Measurements from ENCODE around the gene CHD2. TPM values are rescaled to one million over a fixed set of nuclear protein-coding genes. Genes with fewer than 3 reads are reported as not detected.
A peak's percentile ranks its signal among the peaks of the same experiment; 100 is the strongest.
"Not testable (repeated sequence)": the region's sequence is repeated elsewhere in the genome, so short reads cannot be mapped to it uniquely, and the experiment has no call there.

Gene CHD2
- polyA plus RNA-seq, 4 donors, result 29.2 to 75.5 (median 32.2) TPM

GRCh38 chr15:93060336-93061248, 160.5 kb downstream of the CHD2 start:
- Histone ChIP-seq H3K36me3 (ENCODE audit: control insufficient read depth in 3 of 3, insufficient read depth in 2 of 3, low read depth in 1 of 3, low read length in 3 of 3) (peaks cover 0 to 5% (median 0%) of the 10 kb centered on the region in 3 donors), H3K4me3 (ENCODE audit: low read depth in 1 of 3, low read length in 3 of 3) (no peak overlapping the region), H3K9me3 (ENCODE audit: control insufficient read depth in 2 of 2, insufficient read depth in 1 of 2, low read depth in 1 of 2, low read length in 1 of 2) (no peaks in the 10 kb centered on the region), H3K27me3 (ENCODE audit: control insufficient read depth in 3 of 3, insufficient read depth in 3 of 3, low read length in 3 of 3) (peaks cover 0 to 7% (median 0%) of the 10 kb centered on the region in 3 donors), H3K27ac (ENCODE audit: low read depth in 1 of 3, low read length in 2 of 3) (no peak overlapping the region), H3K4me1 (ENCODE audit: control insufficient read depth in 3 of 3, insufficient read depth in 2 of 3, low read depth in 1 of 3, low read length in 2 of 3) (peaks cover 0 to 7% (median 2%) of the 10 kb centered on the region in 3 donors)
- FAIRE-seq, result no peak
- DNase-seq, result no peak
- 83 to 87% (median 83%) methylated on average over 19 of the region's 19 CpGs for WGBS, 3 donors

DNA sequence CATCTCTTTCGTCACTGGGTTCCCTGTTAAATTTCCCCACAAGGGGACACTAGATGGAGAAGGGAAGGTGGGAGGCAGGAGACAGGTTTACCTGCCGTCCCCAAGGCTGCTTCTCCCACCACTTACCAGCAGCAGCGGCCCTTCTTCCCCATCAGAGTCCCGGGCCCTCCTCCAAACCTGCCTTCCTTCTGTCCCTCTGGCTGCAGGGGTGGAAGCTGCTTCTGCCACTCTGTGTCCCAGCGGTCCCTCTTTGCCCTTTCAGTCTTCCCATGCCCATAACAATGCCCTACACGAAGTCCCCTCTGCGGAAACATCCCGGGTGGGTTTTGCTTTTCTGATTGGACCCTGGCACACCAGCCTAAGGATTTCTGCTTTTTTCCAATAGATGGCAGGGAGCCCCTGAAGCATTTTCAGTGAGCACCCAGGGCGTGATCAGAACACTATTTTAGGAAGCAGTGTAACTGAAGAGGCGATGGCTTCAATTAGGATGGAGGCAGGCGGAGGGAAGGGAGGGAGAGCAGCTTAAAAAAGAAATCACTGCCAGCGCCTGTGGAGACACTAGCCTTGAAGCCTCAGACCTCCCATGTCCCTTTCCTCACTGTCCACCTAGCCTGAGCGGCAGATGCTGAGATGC, 162.6 kb downstream of the CHD2 start:
- H3K27me3 ChIP-seq (ENCODE audit: control insufficient read depth in 3 of 3, insufficient read depth in 3 of 3, low read length in 3 of 3); DNase-seq; H3K36me3 ChIP-seq (ENCODE audit: control insufficient read depth in 3 of 3, insufficient read depth in 2 of 3, low read depth in 1 of 3, low read length in 3 of 3); H3K27ac ChIP-seq (ENCODE audit: low read depth in 1 of 3, low read length in 2 of 3); FAIRE-seq; H3K4me1 ChIP-seq (ENCODE audit: control insufficient read depth in 3 of 3, insufficient read depth in 2 of 3, low read depth in 1 of 3, low read length in 2 of 3); H3K4me3 ChIP-seq (ENCODE audit: low read depth in 1 of 3, low read length in 3 of 3); H3K9me3 ChIP-seq (ENCODE audit: control insufficient read depth in 2 of 2, insufficient read depth in 1 of 2, low read depth in 1 of 2, low read length in 1 of 2): not testable (repeated sequence)
- WGBS, 3 donors, result 60 to 69% (median 62%) methylated on average over 10 to 11 of the region's 13 CpGs

- no peak overlapping the region for H3K27ac ChIP-seq (ENCODE audit: low read depth in 1 of 3, low read length in 2 of 3)
- FAIRE-seq, result no peak
- 13 to 48% (median 35%) methylated on average over 6 to 8 of the region's 8 CpGs for WGBS, 3 donors
Measured at GRCh38 chr15:93063262-93063671, 163.1 kb downstream of the CHD2 start.

GRCh38 chr15:93063796-93064690, 163.9 kb downstream of the CHD2 start:
- H3K4me1 ChIP-seq (ENCODE audit: control insufficient read depth in 3 of 3, insufficient read depth in 2 of 3, low read depth in 1 of 3, low read length in 2 of 3), result peaks cover 0 to 7% (median 2%) of the 10 kb centered on the region in 3 donors
- FAIRE-seq, result no peak
- H3K27ac ChIP-seq (ENCODE audit: low read depth in 1 of 3, low read length in 2 of 3), result no peak overlapping the region
- 59 to 68% (median 60%) methylated on average over 23 of the region's 23 CpGs for WGBS, 3 donors
- DNase-seq, result no peak
- peaks cover 0 to 7% (median 0%) of the 10 kb centered on the region in 3 donors for H3K27me3 ChIP-seq (ENCODE audit: control insufficient read depth in 3 of 3, insufficient read depth in 3 of 3, low read length in 3 of 3)
- no peak overlapping the region for H3K4me3 ChIP-seq (ENCODE audit: low read depth in 1 of 3, low read length in 3 of 3)
- H3K36me3 ChIP-seq (ENCODE audit: control insufficient read depth in 3 of 3, insufficient read depth in 2 of 3, low read depth in 1 of 3, low read length in 3 of 3), result peaks cover 0 to 5% (median 0%) of the 10 kb centered on the region in 3 donors
- H3K9me3 ChIP-seq (ENCODE audit: control insufficient read depth in 2 of 2, insufficient read depth in 1 of 2, low read depth in 1 of 2, low read length in 1 of 2), result no peaks in the 10 kb centered on the region

More at GRCh38 chr15:93063262-93063671, 163.1 kb downstream of the CHD2 start:
- H3K9me3 ChIP-seq (ENCODE audit: control insufficient read depth in 2 of 2, insufficient read depth in 1 of 2, low read depth in 1 of 2, low read length in 1 of 2), result no peaks in the 10 kb centered on the region
- peaks cover 0 to 7% (median 2%) of the 10 kb centered on the region in 3 donors for H3K4me1 ChIP-seq (ENCODE audit: control insufficient read depth in 3 of 3, insufficient read depth in 2 of 3, low read depth in 1 of 3, low read length in 2 of 3)
- peak in 1 of 2 donors; percentile 12 for DNase-seq
- no peak overlapping the region for H3K4me3 ChIP-seq (ENCODE audit: low read depth in 1 of 3, low read length in 3 of 3)
- peaks cover 0 to 7% (median 0%) of the 10 kb centered on the region in 3 donors for H3K27me3 ChIP-seq (ENCODE audit: control insufficient read depth in 3 of 3, insufficient read depth in 3 of 3, low read length in 3 of 3)
- H3K36me3 ChIP-seq (ENCODE audit: control insufficient read depth in 3 of 3, insufficient read depth in 2 of 3, low read depth in 1 of 3, low read length in 3 of 3), result peaks cover 0 to 5% (median 0%) of the 10 kb centered on the region in 3 donors

DNA sequence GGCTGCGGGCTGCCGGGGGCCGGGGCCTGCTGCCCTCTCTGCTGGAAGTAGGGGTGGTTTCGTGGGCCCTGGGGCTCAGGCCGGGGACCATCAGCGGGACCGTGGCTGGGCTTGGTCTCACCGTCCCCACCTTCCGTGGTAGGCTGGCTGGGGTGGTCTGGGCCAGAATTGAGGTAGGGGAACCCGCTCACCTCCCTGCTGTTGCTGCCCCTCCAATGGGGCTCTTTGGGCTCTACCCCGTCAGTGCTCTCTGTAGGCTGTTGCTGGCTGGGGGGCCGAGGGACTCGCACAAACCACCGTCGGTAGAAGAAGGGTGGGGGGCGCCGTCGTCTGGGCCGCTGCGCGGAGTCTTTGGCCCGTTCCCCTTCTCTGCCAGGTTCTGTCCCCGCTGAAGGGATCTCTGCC, 165.5 kb downstream of the CHD2 start:
- H3K27ac ChIP-seq (ENCODE audit: low read depth in 1 of 3, low read length in 2 of 3), result no peak overlapping the region
- H3K4me3 ChIP-seq (ENCODE audit: low read depth in 1 of 3, low read length in 3 of 3), result no peak overlapping the region
- DNase-seq, result no peak
- 90 to 96% (median 91%) methylated on average over 23 of the region's 23 CpGs for WGBS, 3 donors
- H3K4me1 ChIP-seq (ENCODE audit: control insufficient read depth in 3 of 3, insufficient read depth in 2 of 3, low read depth in 1 of 3, low read length in 2 of 3), result peaks cover 0 to 7% (median 2%) of the 10 kb centered on the region in 3 donors
- H3K27me3 ChIP-seq (ENCODE audit: control insufficient read depth in 3 of 3, insufficient read depth in 3 of 3, low read length in 3 of 3), result peaks cover 0 to 12% (median 3%) of the 10 kb centered on the region in 3 donors
- FAIRE-seq, result no peak
- H3K36me3 ChIP-seq (ENCODE audit: control insufficient read depth in 3 of 3, insufficient read depth in 2 of 3, low read depth in 1 of 3, low read length in 3 of 3), result peaks cover 0 to 5% (median 0%) of the 10 kb centered on the region in 3 donors
- H3K9me3 ChIP-seq (ENCODE audit: control insufficient read depth in 2 of 2, insufficient read depth in 1 of 2, low read depth in 1 of 2, low read length in 1 of 2), result no peaks in the 10 kb centered on the region

DNA sequence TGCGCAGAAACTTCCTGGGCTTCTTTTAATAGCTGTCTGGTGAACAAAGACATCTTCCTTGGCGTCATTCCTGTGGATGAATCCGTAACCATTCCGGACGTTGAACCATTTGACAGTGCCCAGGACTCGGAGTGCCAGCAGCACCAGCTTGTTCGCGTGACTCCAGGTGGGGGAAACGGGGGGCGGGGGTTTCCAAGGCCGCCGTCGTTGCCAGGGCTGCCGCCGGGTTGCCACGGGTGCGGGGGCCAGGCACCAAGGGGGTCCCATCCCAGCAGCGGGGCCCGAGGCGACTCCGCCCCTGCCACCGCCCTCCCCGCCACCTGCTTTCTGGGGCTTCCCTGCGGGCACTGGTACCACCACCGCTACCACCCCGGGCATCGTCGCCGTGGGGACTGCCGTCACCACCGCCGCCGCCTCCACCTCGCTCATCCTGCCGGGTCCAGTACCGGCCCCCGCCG, 166.1 kb downstream of the CHD2 start:
- DNase-seq (no peak), FAIRE-seq (no peak)
- Histone ChIP-seq H3K27me3 (ENCODE audit: control insufficient read depth in 3 of 3, insufficient read depth in 3 of 3, low read length in 3 of 3) (peaks cover 0 to 18% (median 4%) of the 10 kb centered on the region in 3 donors), H3K4me1 (ENCODE audit: control insufficient read depth in 3 of 3, insufficient read depth in 2 of 3, low read depth in 1 of 3, low read length in 2 of 3) (peaks cover 0 to 2% (median 0%) of the 10 kb centered on the region in 3 donors), H3K4me3 (ENCODE audit: low read depth in 1 of 3, low read length in 3 of 3) (no peak overlapping the region), H3K36me3 (ENCODE audit: control insufficient read depth in 3 of 3, insufficient read depth in 2 of 3, low read depth in 1 of 3, low read length in 3 of 3) (peaks cover 0 to 5% (median 0%) of the 10 kb centered on the region in 3 donors), H3K27ac (ENCODE audit: low read depth in 1 of 3, low read length in 2 of 3) (no peak overlapping the region), H3K9me3 (ENCODE audit: control insufficient read depth in 2 of 2, insufficient read depth in 1 of 2, low read depth in 1 of 2, low read length in 1 of 2) (no peaks in the 10 kb centered on the region)
- 92 to 94% (median 93%) methylated on average over 31 to 38 of the region's 38 CpGs for WGBS, 3 donors

DNA sequence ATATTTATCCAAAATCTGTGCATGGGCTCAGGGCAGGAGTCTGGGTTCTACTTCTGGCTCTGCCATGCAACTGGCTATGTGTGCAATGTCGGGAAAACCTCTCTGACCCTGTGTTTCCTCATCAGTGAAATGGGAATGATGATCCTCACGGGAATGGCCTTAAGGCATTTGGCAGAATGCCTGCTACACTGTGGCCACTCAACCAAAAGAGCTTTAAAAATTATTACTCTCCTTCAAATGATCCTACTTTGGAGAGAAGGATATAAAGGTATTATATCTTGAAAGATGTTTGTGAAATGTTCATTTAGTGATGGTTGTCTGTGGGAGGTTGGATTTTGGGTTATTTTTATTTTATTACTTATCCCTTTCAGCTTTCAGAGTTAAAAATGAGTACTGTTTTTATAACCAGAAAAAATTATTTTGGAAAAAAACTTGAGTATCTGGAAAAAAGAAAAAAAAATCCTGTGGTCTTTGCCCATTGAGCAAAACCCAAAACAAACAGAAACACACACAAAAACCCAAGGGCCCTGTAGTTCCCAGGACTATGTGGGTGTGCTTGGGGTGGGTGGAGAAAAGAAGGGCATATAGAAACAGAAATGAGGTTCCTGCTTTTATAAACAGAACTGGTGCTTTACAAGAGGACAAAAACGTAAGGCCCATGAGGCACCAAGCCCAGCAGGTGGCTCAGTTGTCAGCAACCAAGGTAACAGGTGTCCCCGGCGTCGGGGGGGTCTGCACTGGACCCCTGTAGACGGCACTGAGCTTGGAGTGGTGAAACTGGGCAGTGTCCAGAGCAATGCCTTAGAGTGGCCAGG, 166.9 kb downstream of the CHD2 start:
- no peak overlapping the region for H3K27ac ChIP-seq (ENCODE audit: low read depth in 1 of 3, low read length in 2 of 3)
- no peaks in the 10 kb centered on the region for H3K4me1 ChIP-seq (ENCODE audit: control insufficient read depth in 3 of 3, insufficient read depth in 2 of 3, low read depth in 1 of 3, low read length in 2 of 3)
- peaks cover 0 to 26% (median 9%) of the 10 kb centered on the region in 3 donors for H3K27me3 ChIP-seq (ENCODE audit: control insufficient read depth in 3 of 3, insufficient read depth in 3 of 3, low read length in 3 of 3)
- WGBS, 3 donors, result 47 to 63% (median 52%) methylated on average over 7 of the region's 7 CpGs
- peaks cover 0 to 5% (median 0%) of the 10 kb centered on the region in 3 donors for H3K36me3 ChIP-seq (ENCODE audit: control insufficient read depth in 3 of 3, insufficient read depth in 2 of 3, low read depth in 1 of 3, low read length in 3 of 3)
- DNase-seq, result no peak
- H3K9me3 ChIP-seq (ENCODE audit: control insufficient read depth in 2 of 2, insufficient read depth in 1 of 2, low read depth in 1 of 2, low read length in 1 of 2), result no peaks in the 10 kb centered on the region
- no peak for FAIRE-seq
- no peak overlapping the region for H3K4me3 ChIP-seq (ENCODE audit: low read depth in 1 of 3, low read length in 3 of 3)
